Measurements from ENCODE around the gene TRAPPC12. TPM values are rescaled to one million over a fixed set of nuclear protein-coding genes. Genes with fewer than 3 reads are reported as not detected.

Gene TRAPPC12
- total RNA-seq, 1 experiment from 2014 or later: 69.1 TPM

DNA sequence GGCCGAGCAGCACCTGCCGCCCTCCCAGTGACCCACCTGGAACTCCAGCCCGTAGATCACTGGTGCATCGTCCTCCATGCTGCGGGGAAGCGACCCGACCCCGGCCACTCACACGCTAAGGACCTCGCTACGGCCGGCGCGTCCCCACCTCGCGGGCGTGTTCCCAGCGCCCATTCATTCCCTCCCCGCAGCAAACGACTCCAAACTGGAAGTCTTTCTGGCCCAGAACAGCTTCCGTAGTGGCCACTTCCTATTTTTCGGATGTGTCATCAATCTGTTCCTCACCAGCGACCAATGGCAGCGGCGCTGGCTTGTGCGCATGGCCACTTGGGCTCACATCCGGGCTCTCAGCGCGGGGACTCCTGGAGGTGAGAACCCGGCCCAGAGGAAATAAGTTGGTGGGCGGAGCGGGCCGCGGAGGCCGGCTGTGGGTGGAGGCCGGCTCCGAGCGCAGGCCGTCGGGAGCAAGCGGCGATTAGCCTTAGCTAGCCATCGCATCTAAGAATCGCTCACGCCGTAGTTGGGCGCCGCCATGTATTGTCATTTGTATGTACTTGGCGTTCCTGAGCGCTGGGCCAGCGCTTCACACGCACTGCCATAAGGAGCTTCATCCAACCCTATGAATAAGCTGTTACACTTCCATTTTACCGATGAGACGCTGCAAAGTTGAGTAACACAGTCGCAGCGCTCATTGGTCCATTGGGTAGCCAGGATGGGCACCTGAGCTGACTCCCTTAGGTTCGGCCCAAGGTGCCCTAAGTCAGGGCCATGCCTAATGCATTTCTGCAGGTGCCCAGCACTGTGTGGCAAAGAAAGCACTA is 1.7 kb upstream of the TRAPPC12 start, which contains the start of gene EIPR1:
Gene EIPR1 (minus strand): TSS at position 207 of the 821 bp plus-strand sequence. CDS start 129 bp downstream, at position 78.
- H2AFZ ChIP-seq (ENCODE audit: low read length): peak within 1 kb of the TSS; percentile 70; the same call in 1 of the 2 replicates
- H3K27ac ChIP-seq (ENCODE audit: low read length): peak within 1 kb of the TSS; percentile 67
- H3K36me3 ChIP-seq (ENCODE audit: insufficient read depth, low read length): peaks cover 16% of the 10 kb centered on the region
- no peaks in the 10 kb centered on the region for H3K27me3 ChIP-seq (ENCODE audit: low read length)
- H4K20me1 ChIP-seq (ENCODE audit: insufficient read depth, low read depth, low read length): no peaks in the 10 kb centered on the region
- H3K4me3 ChIP-seq (ENCODE audit: low read length): peak within 1 kb of the TSS; percentile 86
- H3K4me1 ChIP-seq (ENCODE audit: low read length): peaks cover 37% of the 10 kb centered on the region
- peaks cover 72% of the 10 kb centered on the region for H3K79me2 ChIP-seq (ENCODE audit: low read length)
- no peaks in the 10 kb centered on the region for H3K9me3 ChIP-seq (ENCODE audit: low read length)
- DNase-seq: peak; percentile 99
- peak within 1 kb of the TSS; percentile 82 for H3K9ac ChIP-seq (ENCODE audit: low read length)
- peak within 1 kb of the TSS; percentile 97 for H3K4me2 ChIP-seq (ENCODE audit: low read depth, low read length, poor library complexity, severe bottlenecking)
- no peaks in the 10 kb centered on the region for H3K9me2 ChIP-seq (replicated peaks; ENCODE audit: insufficient read depth, low read length)

GRCh38 chr2:3379339-3379646 is 201 bp upstream of the TRAPPC12 start:
- Histone ChIP-seq H2AFZ (ENCODE audit: low read length) (peak overlapping the region; percentile 82; the same call in 1 of the 2 replicates), H3K79me2 (ENCODE audit: low read length) (peaks cover 79% of the 10 kb centered on the region), H3K9ac (ENCODE audit: low read length) (peak overlapping the region; percentile 94), H3K4me3 (ENCODE audit: low read length) (peak overlapping the region; percentile 86), H4K20me1 (ENCODE audit: insufficient read depth, low read depth, low read length) (no peaks in the 10 kb centered on the region), H3K9me2 (replicated peaks; ENCODE audit: insufficient read depth, low read length) (no peaks in the 10 kb centered on the region), H3K9me3 (ENCODE audit: low read length) (no peaks in the 10 kb centered on the region), H3K36me3 (ENCODE audit: insufficient read depth, low read length) (peaks cover 16% of the 10 kb centered on the region), H3K4me2 (ENCODE audit: low read depth, low read length, poor library complexity, severe bottlenecking) (peak overlapping the region; percentile 97), H3K27me3 (ENCODE audit: low read length) (no peaks in the 10 kb centered on the region), H3K27ac (ENCODE audit: low read length) (peak overlapping the region; percentile 16; the same call in 1 of the 2 replicates), H3K4me1 (ENCODE audit: low read length) (peaks cover 37% of the 10 kb centered on the region)
- DNase-seq: no peak

- Histone ChIP-seq H3K4me2 (ENCODE audit: low read depth, low read length, poor library complexity, severe bottlenecking) (no peak overlapping the region), H3K4me1 (ENCODE audit: low read length) (peaks cover 2% of the 10 kb centered on the region; the same call in 1 of the 2 replicates), H3K36me3 (ENCODE audit: insufficient read depth, low read length) (peaks cover 53% of the 10 kb centered on the region), H2AFZ (ENCODE audit: low read length) (no peak overlapping the region), H4K20me1 (ENCODE audit: insufficient read depth, low read depth, low read length) (no peaks in the 10 kb centered on the region), H3K9me3 (ENCODE audit: low read length) (no peaks in the 10 kb centered on the region), H3K27me3 (ENCODE audit: low read length) (no peaks in the 10 kb centered on the region), H3K79me2 (ENCODE audit: low read length) (peaks cover 78% of the 10 kb centered on the region), H3K27ac (ENCODE audit: low read length) (no peak overlapping the region), H3K4me3 (ENCODE audit: low read length) (no peak overlapping the region), H3K9ac (ENCODE audit: low read length) (no peak overlapping the region), H3K9me2 (replicated peaks; ENCODE audit: insufficient read depth, low read length) (no peaks in the 10 kb centered on the region)
- DNase-seq: no peak
Observed at GRCh38 chr2:3386448-3386958, 7.0 kb downstream of the TRAPPC12 start.

DNA sequence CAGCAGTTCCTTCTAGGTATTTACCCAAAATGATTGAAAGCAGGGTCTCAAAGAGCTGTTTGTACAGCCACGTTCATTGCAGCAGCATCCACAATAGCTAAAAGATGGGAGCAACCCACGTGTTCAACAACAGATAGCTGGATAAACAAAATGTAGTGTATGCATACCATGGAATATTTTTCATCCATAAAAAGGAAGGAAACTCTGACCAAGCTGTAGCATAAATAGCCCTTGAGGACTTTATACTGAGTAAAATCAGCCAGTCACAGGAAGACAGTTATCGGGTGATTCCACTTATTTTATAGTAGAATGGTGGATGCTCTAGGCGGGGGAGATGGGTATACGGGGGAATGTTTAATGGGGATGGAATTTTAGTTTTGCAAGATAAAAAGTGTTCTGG is 7.5 kb downstream of the TRAPPC12 start:
- Histone ChIP-seq H2AFZ (ENCODE audit: low read length) (no peak overlapping the region), H3K4me3 (ENCODE audit: low read length) (no peak overlapping the region), H3K4me2 (ENCODE audit: low read depth, low read length, poor library complexity, severe bottlenecking) (no peak overlapping the region), H3K9ac (ENCODE audit: low read length) (no peak overlapping the region), H4K20me1 (ENCODE audit: insufficient read depth, low read depth, low read length) (no peaks in the 10 kb centered on the region), H3K36me3 (ENCODE audit: insufficient read depth, low read length) (peaks cover 52% of the 10 kb centered on the region), H3K4me1 (ENCODE audit: low read length) (no peaks in the 10 kb centered on the region), H3K27me3 (ENCODE audit: low read length) (no peaks in the 10 kb centered on the region), H3K79me2 (ENCODE audit: low read length) (peaks cover 78% of the 10 kb centered on the region), H3K9me3 (ENCODE audit: low read length) (no peaks in the 10 kb centered on the region), H3K9me2 (replicated peaks; ENCODE audit: insufficient read depth, low read length) (no peaks in the 10 kb centered on the region), H3K27ac (ENCODE audit: low read length) (no peak overlapping the region)
- DNase-seq: no peak

- Histone ChIP-seq H3K27me3 (ENCODE audit: low read length) (no peaks in the 10 kb centered on the region), H3K9me3 (ENCODE audit: low read length) (no peaks in the 10 kb centered on the region), H3K9me2 (replicated peaks; ENCODE audit: insufficient read depth, low read length) (no peaks in the 10 kb centered on the region), H2AFZ (ENCODE audit: low read length) (no peak overlapping the region), H3K27ac (ENCODE audit: low read length) (no peak overlapping the region), H3K4me2 (ENCODE audit: low read depth, low read length, poor library complexity, severe bottlenecking) (no peak overlapping the region), H3K9ac (ENCODE audit: low read length) (no peak overlapping the region), H3K36me3 (ENCODE audit: insufficient read depth, low read length) (peaks cover 56% of the 10 kb centered on the region), H3K4me1 (ENCODE audit: low read length) (no peaks in the 10 kb centered on the region), H3K79me2 (ENCODE audit: low read length) (peaks cover 80% of the 10 kb centered on the region), H4K20me1 (ENCODE audit: insufficient read depth, low read depth, low read length) (no peaks in the 10 kb centered on the region), H3K4me3 (ENCODE audit: low read length) (no peak overlapping the region)
- DNase-seq: no peak
Observed at GRCh38 chr2:3387644-3388411, 8.3 kb downstream of the TRAPPC12 start.

DNA sequence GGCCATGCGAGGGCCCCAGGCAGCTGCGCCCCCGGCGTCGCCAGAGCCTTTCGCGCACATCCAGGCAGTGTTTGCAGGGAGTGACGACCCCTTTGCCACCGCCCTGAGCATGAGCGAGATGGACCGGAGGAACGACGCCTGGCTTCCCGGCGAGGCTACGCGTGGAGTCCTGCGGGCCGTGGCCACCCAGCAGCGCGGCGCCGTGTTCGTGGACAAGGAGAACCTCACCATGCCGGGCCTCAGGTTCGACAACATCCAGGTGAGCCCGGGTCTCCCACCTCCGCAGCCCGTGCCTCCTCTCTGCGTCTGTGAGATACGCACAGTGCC is 8.9 kb downstream of the TRAPPC12 start:
- H3K4me2 ChIP-seq (ENCODE audit: low read depth, low read length, poor library complexity, severe bottlenecking): no peak overlapping the region
- H3K9me3 ChIP-seq (ENCODE audit: low read length): no peaks in the 10 kb centered on the region
- H3K4me1 ChIP-seq (ENCODE audit: low read length): no peaks in the 10 kb centered on the region
- no peak overlapping the region for H3K4me3 ChIP-seq (ENCODE audit: low read length)
- H3K36me3 ChIP-seq (ENCODE audit: insufficient read depth, low read length): peaks cover 61% of the 10 kb centered on the region
- no peaks in the 10 kb centered on the region for H3K27me3 ChIP-seq (ENCODE audit: low read length)
- H3K27ac ChIP-seq (ENCODE audit: low read length): no peak overlapping the region
- no peak overlapping the region for H2AFZ ChIP-seq (ENCODE audit: low read length)
- peaks cover 81% of the 10 kb centered on the region for H3K79me2 ChIP-seq (ENCODE audit: low read length)
- no peaks in the 10 kb centered on the region for H3K9me2 ChIP-seq (replicated peaks; ENCODE audit: insufficient read depth, low read length)
- DNase-seq: no peak
- no peak overlapping the region for H3K9ac ChIP-seq (ENCODE audit: low read length)
- no peaks in the 10 kb centered on the region for H4K20me1 ChIP-seq (ENCODE audit: insufficient read depth, low read depth, low read length)

DNA sequence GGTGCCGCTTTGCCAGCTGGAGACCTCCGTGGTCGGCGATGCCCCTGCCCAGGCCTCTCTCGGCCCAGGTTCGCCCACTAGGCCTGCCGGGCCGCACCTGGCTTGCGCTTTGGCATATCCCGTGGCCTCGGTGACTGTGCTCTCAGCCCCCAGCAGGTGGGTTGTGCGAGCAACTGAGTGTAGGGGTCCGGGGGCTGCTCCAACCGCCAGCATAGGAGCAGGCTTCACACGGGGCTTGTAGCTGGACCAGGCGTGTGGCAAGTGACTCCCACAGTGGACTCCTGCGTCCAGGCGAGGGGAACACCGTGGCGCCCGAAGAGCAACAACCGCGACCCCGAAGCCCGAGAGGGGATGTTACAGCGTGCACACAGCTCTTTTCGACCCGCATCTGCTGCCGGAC is 9.7 kb downstream of the TRAPPC12 start:
- no peak overlapping the region for H3K4me3 ChIP-seq (ENCODE audit: low read length)
- H3K27me3 ChIP-seq (ENCODE audit: low read length): no peaks in the 10 kb centered on the region
- no peak overlapping the region for H3K4me2 ChIP-seq (ENCODE audit: low read depth, low read length, poor library complexity, severe bottlenecking)
- no peak overlapping the region for H3K27ac ChIP-seq (ENCODE audit: low read length)
- no peak for DNase-seq
- no peaks in the 10 kb centered on the region for H3K9me2 ChIP-seq (replicated peaks; ENCODE audit: insufficient read depth, low read length)
- H2AFZ ChIP-seq (ENCODE audit: low read length): no peak overlapping the region
- H3K79me2 ChIP-seq (ENCODE audit: low read length): peaks cover 83% of the 10 kb centered on the region
- H3K4me1 ChIP-seq (ENCODE audit: low read length): no peaks in the 10 kb centered on the region
- H3K36me3 ChIP-seq (ENCODE audit: insufficient read depth, low read length): peaks cover 68% of the 10 kb centered on the region
- H4K20me1 ChIP-seq (ENCODE audit: insufficient read depth, low read depth, low read length): no peaks in the 10 kb centered on the region
- no peaks in the 10 kb centered on the region for H3K9me3 ChIP-seq (ENCODE audit: low read length)
- no peak overlapping the region for H3K9ac ChIP-seq (ENCODE audit: low read length)

DNA sequence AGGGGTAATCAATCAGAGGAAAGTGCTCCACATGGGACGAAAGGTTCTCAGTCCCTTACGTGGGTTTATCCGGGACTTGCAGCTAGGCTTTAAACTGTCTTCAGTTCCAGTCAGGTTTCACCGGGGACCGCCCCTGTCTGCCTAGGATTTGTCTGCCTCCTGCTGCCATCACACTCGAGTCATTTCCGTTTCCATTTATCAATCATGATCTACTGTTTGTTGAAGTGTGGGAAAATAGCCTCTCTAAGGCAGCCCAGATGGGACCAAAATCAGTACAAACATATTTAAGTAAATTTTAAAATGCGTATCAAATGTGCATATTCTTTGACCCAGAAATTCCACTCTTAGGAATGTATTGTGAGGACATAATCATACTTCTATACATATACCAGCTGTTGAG is 10.5 kb downstream of the TRAPPC12 start:
- DNase-seq: no peak
- Histone ChIP-seq H3K9me2 (replicated peaks; ENCODE audit: insufficient read depth, low read length) (no peaks in the 10 kb centered on the region), H3K27me3 (ENCODE audit: low read length) (no peaks in the 10 kb centered on the region), H3K4me2 (ENCODE audit: low read depth, low read length, poor library complexity, severe bottlenecking) (no peak overlapping the region), H4K20me1 (ENCODE audit: insufficient read depth, low read depth, low read length) (no peaks in the 10 kb centered on the region), H3K27ac (ENCODE audit: low read length) (no peak overlapping the region), H3K79me2 (ENCODE audit: low read length) (peaks cover 84% of the 10 kb centered on the region), H3K36me3 (ENCODE audit: insufficient read depth, low read length) (peaks cover 72% of the 10 kb centered on the region), H3K4me1 (ENCODE audit: low read length) (no peaks in the 10 kb centered on the region), H3K9ac (ENCODE audit: low read length) (no peak overlapping the region), H3K9me3 (ENCODE audit: low read length) (no peaks in the 10 kb centered on the region), H2AFZ (ENCODE audit: low read length) (no peak overlapping the region), H3K4me3 (ENCODE audit: low read length) (no peak overlapping the region)

Data from Karpas-422 (cell line).